Sigmoid colon (tissue), 7 donors: ENCODE data around the gene TNPO3. TPM values are rescaled to one million over a fixed set of nuclear protein-coding genes. Genes with fewer than 3 reads are reported as not detected.
A peak's percentile ranks its signal among the peaks of the same experiment; 100 is the strongest.

ENCODE experiments used
- DNase-seq: peaks from one replicate; pipeline ENCODE4 v3.0.0-alpha.2; 2019
- H3K27ac ChIP-seq, 4 donors: fragments of 200-600 bp; sonication (generic); one replicate each; pipeline ENCODE4 v1.5.1; 2016 to 2019; ENCODE audit warnings: mild to moderate bottlenecking in 1 of 4
- H3K27me3 ChIP-seq, 3 donors: fragments of 200-600 bp; sonication (generic); one replicate each; pipeline ENCODE4 v1.5.1; 2019; ENCODE audit warnings: mild to moderate bottlenecking in 1 of 3
- H3K36me3 ChIP-seq, 4 donors: fragments of 200-600 bp; sonication (generic); one replicate each; pipeline ENCODE4 v1.5.1; 2016 to 2019
- H3K4me1 ChIP-seq, 4 donors: fragments of 200-600 bp; sonication (generic); one replicate each; pipeline ENCODE4 v1.5.1; 2017 to 2019
- H3K4me3 ChIP-seq, 4 donors: fragments of 200-600 bp; sonication (generic); one replicate each; pipeline ENCODE4 v1.5.1; 2017 to 2019; ENCODE audit warnings: mild to moderate bottlenecking in 2 of 4, moderate library complexity in 1 of 4
- H3K9me3 ChIP-seq, 4 donors: fragments of 200-600 bp in 3 of 4; sonication (generic) in 3 of 4; one replicate each; pipeline versions ENCODE4 v1.5.1 to v1.6.1; 2013 to 2019
- CTCF ChIP-seq, 4 experiments: fragments of 450-650 bp in 3 of 4; fragments of 200-600 bp in 1 of 4; IDR thresholded peaks; one replicate each; pipeline ENCODE4 v1.5.1; 2016 to 2019; ENCODE audit warnings: antibody characterized with exemption in 4 of 4, mild to moderate bottlenecking in 3 of 4, moderate library complexity in 2 of 4
- EP300 ChIP-seq, 4 donors: sonication (generic); formaldehyde crosslinking; IDR thresholded peaks; one replicate each; pipeline ENCODE4 v1.6.1; 2017; ENCODE audit warnings: antibody characterized with exemption in 4 of 4
- POLR2A ChIP-seq, 2 donors: fragments of 450-650 bp; IDR thresholded peaks; one replicate each; pipeline ENCODE4 v1.6.1; 2016; ENCODE audit warnings: antibody characterized with exemption in 2 of 2, mild to moderate bottlenecking in 2 of 2, moderate library complexity in 2 of 2
- POLR2AphosphoS5 ChIP-seq, 4 donors: sonication (generic); formaldehyde crosslinking; IDR thresholded peaks; one replicate each; pipeline ENCODE4 v1.6.1; 2017; ENCODE audit warnings: antibody characterized with exemption in 4 of 4
- WGBS, 2 donors: extraction: QIAGEN DNeasy Blood & Tissue Kit; methylation state at CpG; one replicate each; pipeline ENCODE4 v1.1.7; 2013; 5-methylcytosine and 5-hydroxymethylcytosine counted together
- intact Hi-C: fragments of 100-400 bp; cut with DNase I; formaldehyde crosslinking; loops from one replicate; pipeline ENCODE4 v1.15.1; 2023
- polyA plus RNA-seq, 3 donors: library from polyadenylated mRNA; stranded (reverse); fragments of 200-250 nt; gene quantifications; one replicate each; pipeline ENCODE4 v1.2.3, GENCODE V29; 2013
- total RNA-seq, 4 donors: library from RNA; depleted of rRNA; stranded (reverse); fragments of >200 nt; gene quantifications; one replicate each; pipeline ENCODE4 v1.1.0, GENCODE V29; 2016
- donor health status: healthy with polysubstance abuse.
- donor health status: Bipolar disorder and iron deficiency.
- donor health status: healthy.

Gene TNPO3
- total and polyA plus RNA-seq, 7 donors = 13.2 to 40.5 (median 35.2) TPM

GRCh38 chr7:128938544-128939074 lies 116.3 kb downstream of the TNPO3 start:
- Histone ChIP-seq H3K27ac (peak overlapping the region in 2 of 4 donors; percentile 39 to 56), H3K4me1 (peaks cover 0 to 19% (median 18%) of the 10 kb centered on the region in 4 donors)
- 2% methylated on average over 30 of the region's 30 CpGs for WGBS, 2 donors

GRCh38 chr7:128937647-128938543 lies 117.0 kb downstream of the TNPO3 start, which contains the start of gene IRF5:
Gene IRF5, plus strand, starts transcription at chr7:128937927. Its CDS starts 4,155 bp downstream, at chr7:128942082.
- Histone ChIP-seq H3K4me1 (peaks cover 0 to 19% (median 18%) of the 10 kb centered on the region in 4 donors), H3K27me3 (peaks cover 14 to 72% (median 27%) of the 10 kb centered on the region in 3 donors), H3K9me3 (no peaks in the 10 kb centered on the region), H3K27ac (peak within 1 kb of the TSS; percentile 35 to 56 (median 46)), H3K36me3 (no peaks in the 10 kb centered on the region), H3K4me3 (peak within 1 kb of the TSS; percentile 21 to 59 (median 48))
- TF ChIP-seq EP300 (IDR thresholded peaks at IDR 0.05) (no peak), CTCF (IDR thresholded peaks at IDR 0.05) (no peak), POLR2AphosphoS5 (IDR thresholded peaks at IDR 0.05) (no peak), POLR2A (IDR thresholded peaks at IDR 0.05) (no peak)
- 1% methylated on average over 83 of the region's 83 CpGs for WGBS, 2 donors
- intact Hi-C loops = no loop called here
- peak; percentile 65 for DNase-seq

More at GRCh38 chr7:128938544-128939074, 116.3 kb downstream of the TNPO3 start:
- no peak for TF ChIP-seq CTCF (IDR thresholded peaks at IDR 0.05)
- TF ChIP-seq POLR2AphosphoS5 (IDR thresholded peaks at IDR 0.05) = no peak
- no peak for TF ChIP-seq EP300 (IDR thresholded peaks at IDR 0.05)
- TF ChIP-seq POLR2A (IDR thresholded peaks at IDR 0.05) = no peak
- H3K36me3 ChIP-seq = no peaks in the 10 kb centered on the region
- H3K27me3 ChIP-seq = peaks cover 14 to 65% (median 27%) of the 10 kb centered on the region in 3 donors
- H3K9me3 ChIP-seq = no peaks in the 10 kb centered on the region
- intact Hi-C loops = no loop called here
- DNase-seq = peak; percentile 65
- peak overlapping the region; percentile 21 to 59 (median 48) for H3K4me3 ChIP-seq

- Histone ChIP-seq H3K27ac (peak overlapping the region in 1 of 4 donors; percentile 56), H3K9me3 (no peaks in the 10 kb centered on the region), H3K4me3 (peak overlapping the region in 2 of 4 donors; percentile 55 to 59), H3K4me1 (peaks cover 0 to 19% (median 18%) of the 10 kb centered on the region in 4 donors), H3K36me3 (no peaks in the 10 kb centered on the region), H3K27me3 (peaks cover 14 to 78% (median 31%) of the 10 kb centered on the region in 3 donors)
- 66 to 73% methylated on average over 17 of the region's 17 CpGs for WGBS, 2 donors
- no peak for TF ChIP-seq POLR2A (IDR thresholded peaks at IDR 0.05)
- no peak for TF ChIP-seq EP300 (IDR thresholded peaks at IDR 0.05)
- no peak for TF ChIP-seq CTCF (IDR thresholded peaks at IDR 0.05)
- TF ChIP-seq POLR2AphosphoS5 (IDR thresholded peaks at IDR 0.05) = no peak
- DNase-seq = peak; percentile 40
- intact Hi-C loops = no loop called here
These were observed 117.7 kb downstream of the TNPO3 start for GRCh38 chr7:128937271-128937646.

- Histone ChIP-seq H3K4me3 (no peak overlapping the region), H3K27ac (no peak overlapping the region), H3K27me3 (peaks cover 14 to 76% (median 31%) of the 10 kb centered on the region in 3 donors), H3K4me1 (peaks cover 0 to 19% (median 18%) of the 10 kb centered on the region in 4 donors), H3K9me3 (no peaks in the 10 kb centered on the region), H3K36me3 (no peaks in the 10 kb centered on the region)
- DNase-seq = peak; percentile 5
- WGBS, 2 donors = 88 to 90% methylated on average over 4 of the region's 4 CpGs
- intact Hi-C loops = no loop called here
- TF ChIP-seq EP300 (IDR thresholded peaks at IDR 0.05) (no peak), POLR2A (IDR thresholded peaks at IDR 0.05) (no peak), POLR2AphosphoS5 (IDR thresholded peaks at IDR 0.05) (no peak)
These were observed 118.1 kb downstream of the TNPO3 start for GRCh38 chr7:128936798-128937197.

- WGBS, 2 donors = 70 to 75% methylated on average over 6 of the region's 6 CpGs
- Histone ChIP-seq H3K27ac (peak overlapping the region in 1 of 4 donors; percentile 21), H3K36me3 (no peaks in the 10 kb centered on the region), H3K4me1 (peaks cover 0 to 19% (median 18%) of the 10 kb centered on the region in 4 donors), H3K4me3 (no peak overlapping the region), H3K27me3 (peaks cover 14 to 72% (median 31%) of the 10 kb centered on the region in 3 donors), H3K9me3 (no peaks in the 10 kb centered on the region)
- TF ChIP-seq POLR2A (IDR thresholded peaks at IDR 0.05) (no peak), EP300 (IDR thresholded peaks at IDR 0.05) (no peak), POLR2AphosphoS5 (IDR thresholded peaks at IDR 0.05) (no peak), CTCF (IDR thresholded peaks at IDR 0.05) (no peak)
- DNase-seq = no peak
- intact Hi-C loops = no loop called here
These were observed 119.6 kb downstream of the TNPO3 start for GRCh38 chr7:128935342-128935730.
